ENCODE results near the gene NAT16. TPM values are rescaled to one million over a fixed set of nuclear protein-coding genes. Genes with fewer than 3 reads are reported as not detected.
"Not testable (repeated sequence)": the region's sequence is repeated elsewhere in the genome, so short reads cannot be mapped to it uniquely, and the experiment has no call there.

The NAT16 gene
- total RNA-seq, 2 experiments from 2014 or later: not detected

DNA sequence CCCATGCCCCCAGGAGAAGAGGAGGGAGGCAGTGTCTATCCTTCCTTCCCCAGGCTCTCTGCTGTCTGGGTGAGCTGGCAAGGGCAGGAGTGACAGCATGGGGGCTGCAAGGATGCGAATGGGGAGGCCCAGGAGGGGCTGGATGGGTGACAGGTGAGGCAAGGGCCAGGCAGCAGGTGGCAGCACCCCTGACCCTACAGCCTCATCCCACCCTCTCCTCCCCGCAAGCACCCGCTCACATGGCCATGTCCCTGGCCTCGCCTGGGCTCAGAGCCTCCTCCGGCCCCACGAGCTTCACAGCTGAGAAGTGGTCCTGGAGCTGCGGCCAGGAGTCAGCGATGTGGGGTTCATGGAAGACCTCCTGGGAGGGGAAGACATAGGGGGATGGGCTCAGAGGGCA, 31.9 kb upstream of the NAT16 start:
- no peak overlapping the region for H3K4me3 Mint-ChIP-seq

DNA sequence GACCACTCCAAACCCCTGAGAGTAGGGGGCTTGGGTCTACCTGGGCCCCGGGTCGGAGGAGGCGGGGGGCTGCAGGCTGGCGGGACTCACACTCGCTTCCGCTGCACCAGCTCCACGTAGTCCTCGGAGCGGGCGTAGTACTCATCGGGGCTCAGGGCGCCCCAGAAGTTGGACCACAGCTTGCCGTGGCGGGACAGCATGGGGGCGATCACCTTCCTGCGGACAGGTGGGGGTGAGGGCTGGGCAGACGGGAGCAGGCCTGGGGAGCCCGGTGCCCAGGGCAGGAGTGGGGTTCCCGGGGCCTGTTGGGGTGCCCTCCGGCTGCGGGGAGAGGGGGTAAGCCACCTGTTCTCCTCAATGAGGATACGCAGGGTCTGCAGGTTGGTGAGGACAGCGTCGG, 31.4 kb upstream of the NAT16 start:
- Mint-ChIP-seq H3K36me3 (ENCODE audit: low read depth) (peaks cover 26% of the 10 kb centered on the region), H3K9me3 (no peaks in the 10 kb centered on the region), H3K4me1 (peaks cover 13% of the 10 kb centered on the region), H3K27ac (no peak overlapping the region), H3K27me3 (no peaks in the 10 kb centered on the region), H3K4me3 (no peak overlapping the region)
- POLR2A ChIA-PET: interaction anchor here (0.7 kb wide), 1 partner anchor 32 kb away, joined by 3 read pairs; no protein-coding TSS in a partner anchor
- CTCF ChIA-PET: interaction anchor here (1.7 kb wide), 1 partner anchor 19 kb away, joined by 4 read pairs; no protein-coding TSS in a partner anchor
- DNase-seq: no peak

More for the DNA sequence above, 31.9 kb upstream of the NAT16 start:
- Mint-ChIP-seq H3K27me3 (no peaks in the 10 kb centered on the region), H3K9me3 (no peaks in the 10 kb centered on the region), H3K36me3 (ENCODE audit: low read depth) (peaks cover 27% of the 10 kb centered on the region), H3K27ac (no peak overlapping the region), H3K4me1 (peaks cover 16% of the 10 kb centered on the region)
- POLR2A ChIA-PET: interaction anchor here (0.7 kb wide), 1 partner anchor 31 kb away, joined by 3 read pairs; no protein-coding TSS in a partner anchor
- no peak for DNase-seq
- CTCF ChIA-PET: interaction anchor here (1.7 kb wide), 1 partner anchor 19 kb away, joined by 4 read pairs; no protein-coding TSS in a partner anchor

DNA sequence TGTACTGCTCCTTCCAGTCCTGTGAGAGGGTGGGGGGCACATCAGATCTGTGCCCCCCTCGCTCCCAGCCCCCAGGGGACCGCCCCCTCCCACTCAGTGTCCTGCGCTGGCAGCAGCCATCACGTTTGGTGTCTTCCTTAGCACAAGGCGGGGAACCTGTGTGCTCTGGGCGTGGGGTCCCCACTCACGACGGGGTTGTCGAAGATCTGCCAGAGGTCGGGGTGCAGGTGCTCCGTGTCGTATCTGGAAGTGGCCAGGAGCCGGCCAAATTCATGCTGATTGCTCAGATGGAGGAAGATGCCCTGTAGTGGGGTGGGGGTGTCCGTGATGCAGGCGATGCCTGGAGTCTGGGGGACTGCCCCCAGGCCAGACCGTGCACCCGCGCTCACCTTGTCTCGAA, 30.1 kb upstream of the NAT16 start:
- CTCF ChIA-PET: no interaction called here
- Mint-ChIP-seq H3K4me1 (peaks cover 3% of the 10 kb centered on the region), H3K4me3 (no peak overlapping the region)

GRCh38 chr7:101208794-101209193, 28.7 kb upstream of the NAT16 start:
- POLR2A ChIA-PET: interaction anchor here (1.9 kb wide), 1 partner anchor 9 kb away, joined by 7 read pairs; the partner anchor contains the start of genes PLOD3 and ZNHIT1
- Mint-ChIP-seq H3K4me3 (no peak overlapping the region), H3K36me3 (ENCODE audit: low read depth) (peaks cover 18% of the 10 kb centered on the region), H3K27ac (no peak overlapping the region), H3K27me3 (peaks cover under 1% of the 10 kb centered on the region), H3K9me3 (no peaks in the 10 kb centered on the region), H3K4me1 (peaks cover 6% of the 10 kb centered on the region)
- no peak for DNase-seq
- CTCF ChIA-PET: interaction anchor here (1.1 kb wide), 1 partner anchor 32 kb away, joined by 4 read pairs; no protein-coding TSS in a partner anchor

More for the DNA sequence above, 30.1 kb upstream of the NAT16 start:
- Mint-ChIP-seq H3K9me3 (no peaks in the 10 kb centered on the region), H3K27ac (no peak overlapping the region), H3K27me3 (no peaks in the 10 kb centered on the region), H3K36me3 (ENCODE audit: low read depth) (peaks cover 25% of the 10 kb centered on the region)
- DNase-seq: no peak
- POLR2A ChIA-PET: no interaction called here

GRCh38 chr7:101207459-101207858, 27.4 kb upstream of the NAT16 start:
- peaks cover 12% of the 10 kb centered on the region for H3K4me1 Mint-ChIP-seq
- peaks cover 9% of the 10 kb centered on the region for H3K27me3 Mint-ChIP-seq
- H3K27ac Mint-ChIP-seq: no peak overlapping the region
- no peak for DNase-seq
- no peaks in the 10 kb centered on the region for H3K9me3 Mint-ChIP-seq
- peaks cover 18% of the 10 kb centered on the region for H3K36me3 Mint-ChIP-seq (ENCODE audit: low read depth)
- no peak overlapping the region for H3K4me3 Mint-ChIP-seq
- CTCF ChIA-PET: interaction anchor here (1.0 kb wide), 1 partner anchor 15 kb away, joined by 3 read pairs; no protein-coding TSS in a partner anchor
- POLR2A ChIA-PET: interaction anchor here (1.9 kb wide), 1 partner anchor 10 kb away, joined by 7 read pairs; the partner anchor contains the start of genes PLOD3 and ZNHIT1

DNA sequence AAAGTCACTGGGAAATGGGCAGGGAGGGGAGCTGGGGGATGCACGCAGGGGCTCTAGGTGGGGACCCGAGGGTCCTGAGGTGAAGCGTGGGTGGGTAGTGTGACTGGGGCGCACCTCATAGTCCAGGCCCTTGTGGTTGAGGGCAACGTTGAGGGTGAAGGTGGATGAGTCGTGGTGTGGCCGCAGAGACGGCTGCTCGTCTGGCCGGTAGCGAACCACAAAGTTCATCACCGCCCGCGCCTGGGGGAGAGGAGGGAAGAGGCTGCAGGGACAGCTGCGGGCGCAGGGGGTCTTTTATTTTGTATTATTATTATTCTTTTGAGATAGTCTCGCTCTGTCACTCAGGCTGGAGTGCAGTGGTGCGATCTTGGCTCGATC, 26.6 kb upstream of the NAT16 start:
- Mint-ChIP-seq H3K36me3 (ENCODE audit: low read depth) (peaks cover 18% of the 10 kb centered on the region), H3K4me3 (no peak overlapping the region), H3K4me1 (peaks cover 12% of the 10 kb centered on the region), H3K27me3 (peaks cover 11% of the 10 kb centered on the region), H3K27ac (no peak overlapping the region), H3K9me3 (no peaks in the 10 kb centered on the region)
- no peak for DNase-seq
- POLR2A ChIA-PET: no interaction called here
- CTCF ChIA-PET: no interaction called here

DNA sequence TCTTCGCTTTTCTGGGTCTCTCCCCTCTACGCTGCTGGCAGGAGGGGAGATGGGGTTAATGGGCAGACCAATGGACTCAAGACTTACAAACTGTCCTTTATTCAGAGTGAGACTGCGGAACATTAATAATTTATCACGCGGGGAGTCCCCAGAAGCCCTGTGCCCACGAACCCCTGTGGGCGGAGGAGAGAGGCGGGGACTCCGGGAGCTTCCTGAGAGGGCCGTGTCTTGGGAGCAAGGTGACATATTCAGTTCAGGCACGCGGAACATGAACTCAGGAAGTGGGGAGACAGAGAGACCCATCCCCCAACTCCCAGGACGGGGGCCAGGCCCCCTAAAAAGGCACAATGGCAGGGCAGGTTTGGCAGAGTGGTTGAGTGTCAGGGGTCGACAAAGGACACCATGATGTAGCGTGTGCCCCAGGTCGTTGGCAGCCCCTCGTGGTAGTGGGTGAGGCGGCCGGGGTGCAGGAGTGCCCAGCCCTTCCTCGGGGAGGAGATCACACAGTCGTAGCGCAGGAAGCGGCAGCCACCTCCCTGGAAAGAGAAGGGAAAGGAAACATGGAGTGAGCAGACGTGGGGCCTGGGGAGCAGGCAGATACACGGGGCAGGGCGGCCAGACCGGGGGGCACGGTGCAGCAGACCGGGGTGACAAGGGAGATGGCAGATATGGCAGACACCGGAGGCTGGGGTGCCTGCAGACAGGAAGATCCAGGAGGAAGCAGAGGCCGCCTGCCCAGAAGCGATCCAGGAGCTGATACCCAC, 26.0 kb upstream of the NAT16 start:
- H3K4me3 Mint-ChIP-seq: no peak overlapping the region
- CTCF ChIA-PET: no interaction called here
- no peaks in the 10 kb centered on the region for H3K9me3 Mint-ChIP-seq
- H3K27ac Mint-ChIP-seq: no peak overlapping the region
- peaks cover 18% of the 10 kb centered on the region for H3K36me3 Mint-ChIP-seq (ENCODE audit: low read depth)
- POLR2A ChIA-PET: no interaction called here
- peaks cover 16% of the 10 kb centered on the region for H3K27me3 Mint-ChIP-seq
- H3K4me1 Mint-ChIP-seq: peaks cover 13% of the 10 kb centered on the region
- DNase-seq: no peak

DNA sequence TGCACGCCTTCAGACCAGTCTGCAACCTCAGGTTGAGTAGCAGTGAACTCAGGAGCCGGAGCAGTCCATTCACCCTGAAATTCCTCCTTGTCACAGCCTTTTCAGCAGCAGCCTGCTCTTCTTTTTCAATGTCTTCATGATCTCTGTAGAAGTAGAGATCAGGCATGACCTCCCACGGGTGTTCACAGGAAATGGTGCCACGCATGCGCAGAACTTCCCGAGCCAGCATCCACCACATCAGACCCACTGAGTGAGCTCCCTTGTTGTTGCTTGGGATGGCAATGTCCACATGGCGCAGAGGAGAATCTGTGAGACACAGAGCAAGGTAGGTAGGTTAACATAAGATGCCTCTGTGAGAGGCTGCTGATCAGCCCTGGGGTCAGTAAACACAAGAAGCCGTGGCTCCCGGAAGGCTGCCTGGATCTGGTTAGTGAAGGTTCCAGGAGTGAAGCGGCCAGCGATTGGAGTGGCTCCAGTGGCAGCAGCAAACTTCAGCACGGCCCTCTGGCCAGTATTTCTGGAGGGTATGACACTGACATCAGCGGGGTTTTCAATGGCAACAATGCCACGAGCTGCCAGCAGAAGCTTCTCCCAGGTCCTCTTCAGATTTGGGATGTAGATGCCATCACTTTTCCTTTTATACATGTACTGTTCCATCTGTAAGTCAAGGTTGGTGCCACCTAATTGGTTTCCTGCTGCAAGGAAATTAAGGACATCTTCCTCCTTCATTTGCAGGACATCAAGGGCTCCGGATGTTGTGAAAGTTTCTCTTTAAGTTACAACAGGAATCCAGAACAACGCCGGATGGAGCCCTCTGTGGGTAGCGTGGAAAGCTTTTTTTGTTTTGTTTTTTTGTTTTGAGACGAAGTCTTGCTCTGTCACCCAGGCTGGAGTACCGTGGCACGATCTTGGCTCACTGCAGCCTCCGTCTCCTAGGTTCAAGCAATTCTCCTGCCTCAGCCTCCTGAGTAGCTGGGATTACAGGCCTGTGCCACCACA, 23.9 kb upstream of the NAT16 start:
- ChIA-PET POLR2A (interaction anchor here (0.6 to 2.7 kb wide), 5 partner anchors 14 to 329 kb away, joined by 3 to 18 read pairs (median 3); partner anchors contain the start of genes PLOD3, SRRT, VGF and ZNHIT1), CTCF (interaction anchor here (0.9 to 1.8 kb wide), 3 partner anchors 11 to 60 kb away, joined by 3 to 5 read pairs (median 4); partner anchors contain the start of genes PLOD3 and ZNHIT1)
- DNase-seq: peak; percentile 33
- peak overlapping the region; percentile 69 for H3K27ac Mint-ChIP-seq
- H3K4me3 Mint-ChIP-seq: peak overlapping the region; percentile 67
- H3K9me3 Mint-ChIP-seq: not testable (repeated sequence)
- H3K27me3 Mint-ChIP-seq: peaks cover 29% of the 10 kb centered on the region
- peaks cover 17% of the 10 kb centered on the region for H3K4me1 Mint-ChIP-seq
- peaks cover 11% of the 10 kb centered on the region for H3K36me3 Mint-ChIP-seq (ENCODE audit: low read depth)

- Mint-ChIP-seq H3K4me3 (no peak overlapping the region), H3K4me1 (peaks cover 17% of the 10 kb centered on the region), H3K27ac (no peak overlapping the region), H3K9me3 (no peaks in the 10 kb centered on the region), H3K27me3 (peaks cover 29% of the 10 kb centered on the region), H3K36me3 (ENCODE audit: low read depth) (peaks cover 7% of the 10 kb centered on the region)
- ChIA-PET POLR2A (interaction anchor here (0.9 kb wide), 1 partner anchor 16 kb away, joined by 4 read pairs; the partner anchor contains the start of gene ZNHIT1), CTCF (interaction anchor here (2.9 kb wide), 1 partner anchor 10 kb away, joined by 13 read pairs; no protein-coding TSS in a partner anchor)
- no peak for DNase-seq
Measured at GRCh38 chr7:101202603-101202918, 22.5 kb upstream of the NAT16 start.

DNA sequence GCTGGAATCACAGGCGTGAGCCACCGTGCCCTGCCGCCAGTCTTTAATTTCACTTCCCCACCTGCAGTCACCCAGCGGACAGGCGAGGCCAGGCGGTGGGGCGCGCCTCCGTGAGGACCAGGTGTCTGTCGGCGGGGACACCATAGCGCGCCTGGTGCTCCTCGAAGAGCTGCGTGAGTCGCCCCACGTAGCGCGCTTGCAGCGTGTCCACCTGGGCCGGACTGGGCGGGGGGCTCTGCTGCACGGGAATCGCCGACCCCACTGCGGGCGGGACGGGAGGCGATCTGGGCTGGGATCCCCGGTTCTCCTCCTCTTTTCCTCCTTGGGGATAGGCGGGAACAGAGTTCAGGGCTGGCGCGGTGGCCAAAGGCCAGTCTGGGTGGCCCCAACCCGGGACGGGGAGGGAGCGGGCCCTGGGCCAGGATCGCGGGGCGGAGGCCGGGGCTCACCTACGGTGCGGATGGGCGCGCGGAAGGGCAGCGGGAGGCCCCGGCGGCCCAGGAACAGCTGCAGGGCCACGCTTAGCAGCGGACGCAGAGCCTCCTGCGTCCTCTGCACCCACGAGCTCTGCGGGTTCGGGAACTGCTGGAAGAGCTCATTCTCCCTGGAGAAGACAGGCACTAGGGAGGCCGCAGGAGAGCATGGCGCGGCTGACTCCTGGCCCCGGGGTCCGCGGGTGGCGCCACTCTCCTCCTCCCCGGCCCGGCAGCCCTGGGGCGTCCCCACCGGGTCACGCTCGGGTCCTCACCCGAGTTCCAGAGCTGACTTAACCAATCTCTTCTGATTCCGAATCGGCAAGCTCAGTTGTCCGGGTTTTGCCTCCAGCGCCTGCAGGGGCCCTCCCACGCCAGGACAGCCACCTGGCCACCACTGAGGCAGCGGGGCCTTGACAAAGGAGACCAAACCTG, 21.9 kb upstream of the NAT16 start:
- DNase-seq: no peak
- Mint-ChIP-seq H3K36me3 (ENCODE audit: low read depth) (peaks cover 7% of the 10 kb centered on the region), H3K4me3 (no peak overlapping the region), H3K27ac (no peak overlapping the region), H3K9me3 (no peaks in the 10 kb centered on the region), H3K27me3 (peaks cover 29% of the 10 kb centered on the region), H3K4me1 (peaks cover 17% of the 10 kb centered on the region)
- CTCF ChIA-PET: interaction anchor here (2.9 kb wide), 1 partner anchor 10 kb away, joined by 13 read pairs; no protein-coding TSS in a partner anchor
- POLR2A ChIA-PET: interaction anchor here (0.9 kb wide), 1 partner anchor 17 kb away, joined by 4 read pairs; the partner anchor contains the start of gene ZNHIT1

GRCh38 chr7:101200862-101201599, 20.9 kb upstream of the NAT16 start, which contains the start of gene MOGAT3:
MOGAT3 (minus strand) TSS chr7:101201036; CDS start chr7:101200854, 182 bp downstream.
- H3K27ac Mint-ChIP-seq: no peak within 1 kb of the TSS
- ChIA-PET POLR2A (no interaction called here), CTCF (interaction anchor here (0.7 to 2.9 kb wide), 2 partner anchors 9 to 57 kb away, joined by 5 to 13 read pairs; no protein-coding TSS in a partner anchor)
- peaks cover 29% of the 10 kb centered on the region for H3K27me3 Mint-ChIP-seq
- DNase-seq: no peak
- peaks cover 1% of the 10 kb centered on the region for H3K36me3 Mint-ChIP-seq (ENCODE audit: low read depth)
- peaks cover 17% of the 10 kb centered on the region for H3K4me1 Mint-ChIP-seq
- no peaks in the 10 kb centered on the region for H3K9me3 Mint-ChIP-seq
- no peak within 1 kb of the TSS for H3K4me3 Mint-ChIP-seq

Data from activated CD4-positive, alpha-beta memory T cell treated with anti-CD3 and anti-CD28 coated beads, Interleukin-2, amount 10 ng/mL, durations not matched to agents 7 days and 5 days (primary cell).